HepG2 (cell line): Measurements from ENCODE around the gene PSMC3IP. TPM values are rescaled to one million over a fixed set of nuclear protein-coding genes. Genes with fewer than 3 reads are reported as not detected.

Experiments used
- ARNT ChIP-seq: fragments of 450-650 bp; IDR thresholded peaks from 2 replicates; pipeline ENCODE4 v1.6.1; 2017
- CBX5 ChIP-seq: sonication (generic); formaldehyde crosslinking; IDR thresholded peaks from 2 replicates; pipeline ENCODE4 v1.4.0; 2020; ENCODE audit warnings: missing genetic modification reagents, borderline replicate concordance
- CEBPB ChIP-seq: IDR thresholded peaks from 2 replicates; pipeline ENCODE4 v1.6.1; 2011; ENCODE audit warnings: low read depth, low read length, improper control_type of control experiment, borderline replicate concordance
- CENPX ChIP-seq: sonication (generic); formaldehyde crosslinking; IDR thresholded peaks from 2 replicates; pipeline ENCODE4 v1.9.0; 2021; ENCODE audit warnings: mild to moderate bottlenecking, missing genetic modification reagents, moderate library complexity
- FOSL2 ChIP-seq: sonication (generic); formaldehyde crosslinking; IDR thresholded peaks from 2 replicates; pipeline ENCODE4 v1.4.0; 2020; ENCODE audit warnings: missing genetic modification reagents
- FOXA3 ChIP-seq: IDR thresholded peaks from 2 replicates; pipeline ENCODE4 v1.6.1; 2016; ENCODE audit warnings: missing genetic modification reagents, missing compliant biosample characterization
- GMEB2 ChIP-seq: IDR thresholded peaks from 2 replicates; pipeline ENCODE4 v1.6.1; 2016; ENCODE audit warnings: missing biosample characterization, missing genetic modification reagents, low read depth
- HDAC2 ChIP-seq: sonication (generic); formaldehyde crosslinking; IDR thresholded peaks from 2 replicates; pipeline ENCODE4 v1.4.0; 2020; ENCODE audit warnings: missing genetic modification reagents
- JUND ChIP-seq: sonication (generic); formaldehyde crosslinking; IDR thresholded peaks from 2 replicates; pipeline ENCODE4 v1.8.0; 2022; ENCODE audit warnings: mild to moderate bottlenecking, missing genetic modification reagents
- MIER3 ChIP-seq: IDR thresholded peaks from 2 replicates; pipeline ENCODE4 v1.6.1; 2016; ENCODE audit warnings: missing compliant biosample characterization, borderline replicate concordance
- MYC ChIP-seq: sonication (generic); formaldehyde crosslinking; IDR thresholded peaks from 2 replicates; pipeline ENCODE4 v1.9.0; 2021; ENCODE audit warnings: missing genetic modification reagents, borderline replicate concordance
- RFX5 ChIP-seq: IDR thresholded peaks from 2 replicates; pipeline ENCODE4 v1.6.1; 2011; ENCODE audit warnings: low read depth, low read length, improper control_type of control experiment
- STAT6 ChIP-seq: sonication (generic); formaldehyde crosslinking; IDR thresholded peaks from 2 replicates; pipeline ENCODE4 v1.4.0; 2020; ENCODE audit warnings: missing genetic modification reagents, mild to moderate bottlenecking, borderline replicate concordance
- SYNCRIP ChIP-seq: fragments of 200-400 bp; formaldehyde crosslinking; IDR thresholded peaks from 2 replicates; pipeline ENCODE4 v1.6.1; 2018; ENCODE audit warnings: mild to moderate bottlenecking, low read depth, low read length; ENCODE audit not compliant: insufficient read depth
- YEATS4 ChIP-seq: sonication (generic); formaldehyde crosslinking; IDR thresholded peaks from 2 replicates; pipeline ENCODE4 v1.4.0; 2020; ENCODE audit warnings: missing genetic modification reagents, borderline replicate concordance
- ZNF143 ChIP-seq: sonication (generic); formaldehyde crosslinking; IDR thresholded peaks from 2 replicates; pipeline ENCODE4 v1.4.0; 2020; ENCODE audit warnings: missing genetic modification reagents
- ZNF761 ChIP-seq: sonication (generic); formaldehyde crosslinking; conservative IDR thresholded peaks from 2 replicates; pipeline ENCODE4 v1.4.0; 2020; ENCODE audit warnings: mild to moderate bottlenecking, missing genetic modification reagents
- ZNF781 ChIP-seq: sonication (generic); formaldehyde crosslinking; IDR thresholded peaks from 2 replicates; pipeline ENCODE4 v1.5.1; 2020; ENCODE audit warnings: borderline replicate concordance, mild to moderate bottlenecking, missing genetic modification reagents; ENCODE audit errors: not compliant biosample characterization
- ZSCAN20 ChIP-seq: sonication (generic); formaldehyde crosslinking; IDR thresholded peaks from 2 replicates; pipeline ENCODE4 v1.4.0; 2020; ENCODE audit warnings: missing genetic modification reagents, mild to moderate bottlenecking, borderline replicate concordance
- polyA plus RNA-seq, 8 experiments: library from polyadenylated mRNA; depleted of rRNA in 3 of 8; stranded (reverse) in 7 of 8; unstranded in 1 of 8; fragments of >200 nt; fragmentation: Illumina TruSeq in 4 of 8; extraction: Trizol in 4 of 8; gene quantifications; 2 replicates each; pipeline versions ENCODE4 v1.2.1 to v1.2.3, GENCODE V29; 2011 to 2016; ENCODE audit warnings: low read depth in 4 of 8, missing spikeins in 1 of 8, mixed read lengths in 1 of 8; ENCODE audit not compliant: insufficient read depth in 1 of 8
- total RNA-seq, 5 experiments: library from RNA; depleted of rRNA; stranded (reverse); fragments of >200 nt; fragmentation: Illumina TruSeq; extraction: Trizol; gene quantifications; 2 replicates each; pipeline ENCODE4 v1.2.3, GENCODE V29; 2016; ENCODE audit warnings: low read depth in 1 of 5
- TF ChIP-seq, protein P1 (sequence below): IDR thresholded peaks from 2 replicates; pipeline ENCODE4 v1.6.1; 2016; ENCODE audit warnings: missing compliant biosample characterization, missing genetic modification reagents, borderline replicate concordance
- TF ChIP-seq, protein P2 (sequence below): sonication (generic); formaldehyde crosslinking; IDR thresholded peaks from 2 replicates; pipeline ENCODE4 v1.8.1; 2023; ENCODE audit warnings: mild to moderate bottlenecking, moderate library complexity, missing genetic modification reagents
- TF ChIP-seq, protein P3 (sequence below): sonication (generic); formaldehyde crosslinking; IDR thresholded peaks from 2 replicates; pipeline ENCODE4 v1.4.0; 2020; ENCODE audit warnings: mild to moderate bottlenecking, low read depth, missing genetic modification reagents

PSMC3IP gene
- total and polyA plus RNA-seq, 2 of the 13 experiments (the other 11 are each of a cell fraction or from before 2014, with no cell fraction given) = 6.5 to 22.4 TPM

DNA sequence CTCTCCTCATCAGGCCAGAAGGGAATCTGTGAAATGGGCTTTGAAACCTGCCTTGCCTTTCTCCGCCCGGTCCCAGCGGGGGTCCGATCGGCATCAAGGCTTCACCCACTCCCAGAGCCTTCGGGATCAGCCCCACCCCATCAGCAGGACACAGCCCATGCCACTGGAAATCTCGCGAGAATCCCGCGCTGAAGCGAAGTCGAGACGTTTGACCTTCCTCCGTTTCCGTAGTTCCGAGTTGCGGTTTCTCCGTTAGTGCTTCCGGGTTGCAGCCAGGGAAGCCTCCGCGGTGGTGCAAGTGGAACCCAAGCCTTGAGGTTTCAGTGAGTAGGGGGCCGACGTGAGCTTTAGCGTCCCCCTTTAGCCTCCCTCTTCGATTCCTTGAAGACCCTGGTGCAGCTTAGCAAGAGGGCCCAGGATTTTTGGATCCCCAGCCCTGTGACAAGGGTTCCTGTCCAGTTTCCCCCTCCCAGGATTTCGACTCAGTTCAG lies 15.6 kb downstream of the PSMC3IP start, which contains the start of gene COASY (continued):
- TF ChIP-seq FOXA3 (CRISPR knock-in tag) (peak; percentile 81), SYNCRIP (no peak), ZNF781 (CRISPR knock-in tag) (no peak), STAT6 (peak; percentile 73; the same call in 1 of the 2 replicates), CEBPB (peak; percentile 32; the same call in 1 of the 2 replicates), CBX5 (CRISPR knock-in tag) (peak; percentile 51; the same call in 1 of the 2 replicates), HDAC2 (CRISPR knock-in tag) (peak; percentile 86), MYC (peak; percentile 70), YEATS4 (peak; percentile 88), FOSL2 (CRISPR knock-in tag) (peak; percentile 65), ZNF143 (CRISPR knock-in tag) (peak; percentile 69; the same call in 1 of the 2 replicates), ZSCAN20 (CRISPR knock-in tag) (no peak; the same call in 1 of the 2 replicates), ZNF761 (CRISPR knock-in tag) (no peak; the same call in 1 of the 2 replicates), JUND (CRISPR knock-in tag) (no peak), GMEB2 (CRISPR knock-in tag) (peak; percentile 65), MIER3 (peak; percentile 97), ARNT (no peak), RFX5 (no peak), CENPX (no peak)
- TF ChIP-seq, protein P1, sequence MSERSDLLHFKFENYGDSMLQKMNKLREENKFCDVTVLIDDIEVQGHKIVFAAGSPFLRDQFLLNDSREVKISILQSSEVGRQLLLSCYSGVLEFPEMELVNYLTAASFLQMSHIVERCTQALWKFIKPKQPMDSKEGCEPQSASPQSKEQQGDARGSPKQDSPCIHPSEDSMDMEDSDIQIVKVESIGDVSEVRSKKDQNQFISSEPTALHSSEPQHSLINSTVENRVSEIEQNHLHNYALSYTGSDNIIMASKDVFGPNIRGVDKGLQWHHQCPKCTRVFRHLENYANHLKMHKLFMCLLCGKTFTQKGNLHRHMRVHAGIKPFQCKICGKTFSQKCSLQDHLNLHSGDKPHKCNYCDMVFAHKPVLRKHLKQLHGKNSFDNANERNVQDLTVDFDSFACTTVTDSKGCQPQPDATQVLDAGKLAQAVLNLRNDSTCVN (CRISPR knock-in tag) = no peak
- TF ChIP-seq, protein P2, sequence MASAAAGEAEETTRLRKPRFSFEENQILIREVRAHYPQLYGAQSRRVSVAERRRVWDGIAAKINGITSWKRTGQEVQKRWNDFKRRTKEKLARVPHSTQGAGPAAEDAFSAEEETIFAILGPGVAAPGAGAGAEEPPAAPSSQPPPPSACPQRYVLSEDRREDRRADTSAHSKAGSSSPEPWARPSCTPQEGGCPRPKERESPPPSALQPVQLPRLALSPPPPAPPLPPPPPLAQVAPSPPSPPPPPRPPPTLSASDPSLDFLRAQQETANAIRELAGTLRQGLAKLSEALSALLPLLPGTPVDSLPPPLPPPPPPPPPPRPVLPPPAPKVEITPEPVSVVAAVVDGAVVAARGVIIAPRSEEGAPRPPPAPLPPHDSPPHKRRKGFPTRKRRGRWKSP (CRISPR knock-in tag) = no peak; the same call in 1 of the 2 replicates
- TF ChIP-seq, protein P3, sequence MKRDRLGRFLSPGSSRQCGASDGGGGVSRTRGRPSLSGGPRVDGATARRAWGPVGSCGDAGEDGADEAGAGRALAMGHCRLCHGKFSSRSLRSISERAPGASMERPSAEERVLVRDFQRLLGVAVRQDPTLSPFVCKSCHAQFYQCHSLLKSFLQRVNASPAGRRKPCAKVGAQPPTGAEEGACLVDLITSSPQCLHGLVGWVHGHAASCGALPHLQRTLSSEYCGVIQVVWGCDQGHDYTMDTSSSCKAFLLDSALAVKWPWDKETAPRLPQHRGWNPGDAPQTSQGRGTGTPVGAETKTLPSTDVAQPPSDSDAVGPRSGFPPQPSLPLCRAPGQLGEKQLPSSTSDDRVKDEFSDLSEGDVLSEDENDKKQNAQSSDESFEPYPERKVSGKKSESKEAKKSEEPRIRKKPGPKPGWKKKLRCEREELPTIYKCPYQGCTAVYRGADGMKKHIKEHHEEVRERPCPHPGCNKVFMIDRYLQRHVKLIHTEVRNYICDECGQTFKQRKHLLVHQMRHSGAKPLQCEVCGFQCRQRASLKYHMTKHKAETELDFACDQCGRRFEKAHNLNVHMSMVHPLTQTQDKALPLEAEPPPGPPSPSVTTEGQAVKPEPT = no peak; the same call in none of the 2 replicates
